Astrocyte of the spinal cord (primary cell): ENCODE data around the gene PLXNC1.

ENCODE experiments used
- DNase-seq: peaks from one replicate; pipeline ENCODE4 v3.0.0; 2011; ENCODE audit warnings: low read depth, low spot score
- H3K4me3 ChIP-seq: 2 replicates; pipeline ENCODE4 v1.5.1; 2011; ENCODE audit warnings: low read depth, mild to moderate bottlenecking, low read length, moderate library complexity
- CTCF ChIP-seq: IDR thresholded peaks from 2 replicates; pipeline ENCODE4 v1.5.1; 2012; ENCODE audit warnings: low read depth, mild to moderate bottlenecking, low read length, inconsistent platforms
- in situ Hi-C: cut with HindIII; loops from 2 replicates; pipeline ENCODE4 v1.10.0; 2017; ENCODE audit warnings: low sequenced_read_pairs

The PLXNC1 gene

GRCh38 chr12:94200069-94200468 is 51.7 kb downstream of the PLXNC1 start:
- in situ Hi-C loops, result no loop called here
- DNase-seq, result no peak
- H3K4me3 ChIP-seq, result no peak overlapping the region
- no peak for TF ChIP-seq CTCF

GRCh38 chr12:94200695-94201094 is 52.3 kb downstream of the PLXNC1 start:
- in situ Hi-C loops, result no loop called here
- DNase-seq, result no peak
- no peak overlapping the region for H3K4me3 ChIP-seq
- TF ChIP-seq CTCF, result no peak

- in situ Hi-C loops, result no loop called here
- TF ChIP-seq CTCF, result no peak
- H3K4me3 ChIP-seq, result no peak overlapping the region
- no peak for DNase-seq
Observed at GRCh38 chr12:94202245-94203180, 54.1 kb downstream of the PLXNC1 start.

GRCh38 chr12:94203181-94203546 is 54.8 kb downstream of the PLXNC1 start:
- no peak for TF ChIP-seq CTCF
- in situ Hi-C loops, result no loop called here
- DNase-seq, result no peak
- no peak overlapping the region for H3K4me3 ChIP-seq

- no peak overlapping the region for H3K4me3 ChIP-seq
- no peak for DNase-seq
- in situ Hi-C loops, result no loop called here
- TF ChIP-seq CTCF, result no peak
Observed at GRCh38 chr12:94203796-94204195, 55.4 kb downstream of the PLXNC1 start.

- no peak for DNase-seq
- H3K4me3 ChIP-seq, result no peak overlapping the region
- TF ChIP-seq CTCF, result no peak
- in situ Hi-C loops, result no loop called here
Observed at GRCh38 chr12:94204499-94205247, 56.3 kb downstream of the PLXNC1 start.
